Liver (tissue), 3 donors: ENCODE measurements around the gene DMD.

ENCODE experiments used
- GABPA ChIP-seq, 2 donors: IDR thresholded peaks in 1 of 2; conservative IDR thresholded peaks in 1 of 2; 2 replicates each; pipeline ENCODE4 v1.6.1; 2016; ENCODE audit warnings: antibody characterized with exemption in 2 of 2, mild to moderate bottlenecking in 1 of 2, moderate library complexity in 1 of 2
- JUND ChIP-seq, 2 donors: IDR thresholded peaks; 2 replicates each; pipeline ENCODE4 v1.6.1; 2016; ENCODE audit warnings: antibody characterized with exemption in 2 of 2
- RAD21 ChIP-seq, 2 donors: IDR thresholded peaks; 2 replicates each; pipeline ENCODE4 v1.6.1; 2016; ENCODE audit warnings: antibody characterized with exemption in 2 of 2, mild to moderate bottlenecking in 2 of 2
- RXRA ChIP-seq, 2 donors: IDR thresholded peaks; 2 replicates each; pipeline ENCODE4 v1.6.1; 2017 to 2018; ENCODE audit warnings: antibody characterized with exemption in 2 of 2, mild to moderate bottlenecking in 1 of 2
- SP1 ChIP-seq: IDR thresholded peaks from 2 replicates; pipeline ENCODE4 v1.6.1; 2018; ENCODE audit warnings: antibody characterized with exemption, mild to moderate bottlenecking
- TAF1 ChIP-seq: conservative IDR thresholded peaks from 2 replicates; pipeline ENCODE4 v1.6.1; 2016; ENCODE audit warnings: antibody characterized with exemption, mild to moderate bottlenecking
- YY1 ChIP-seq: IDR thresholded peaks from 2 replicates; pipeline ENCODE4 v1.6.1; 2016; ENCODE audit warnings: antibody characterized with exemption, mild to moderate bottlenecking
- TF ChIP-seq, protein P1 (sequence below): fragments of 150-350 bp; IDR thresholded peaks from 2 replicates; pipeline ENCODE4 v1.5.1; 2017; ENCODE audit warnings: improper control_type of control experiment, low read depth, low read length; ENCODE audit not compliant: missing input control
- TF ChIP-seq, protein P2 (sequence below): IDR thresholded peaks from 2 replicates; pipeline ENCODE4 v1.6.1; 2016; ENCODE audit warnings: antibody characterized with exemption
- TF ChIP-seq, protein P3 (sequence below): IDR thresholded peaks from 2 replicates; pipeline ENCODE4 v1.6.1; 2016; ENCODE audit warnings: antibody characterized with exemption
- TF ChIP-seq, protein P4 (sequence below): IDR thresholded peaks from 2 replicates; pipeline ENCODE4 v1.6.1; 2016; ENCODE audit warnings: antibody characterized with exemption
- TF ChIP-seq, protein P5 (sequence below): IDR thresholded peaks from 2 replicates; pipeline ENCODE4 v1.6.1; 2016; ENCODE audit warnings: antibody characterized with exemption, mild to moderate bottlenecking
- donor health status: healthy.
- donor health status: healthy.

DNA sequence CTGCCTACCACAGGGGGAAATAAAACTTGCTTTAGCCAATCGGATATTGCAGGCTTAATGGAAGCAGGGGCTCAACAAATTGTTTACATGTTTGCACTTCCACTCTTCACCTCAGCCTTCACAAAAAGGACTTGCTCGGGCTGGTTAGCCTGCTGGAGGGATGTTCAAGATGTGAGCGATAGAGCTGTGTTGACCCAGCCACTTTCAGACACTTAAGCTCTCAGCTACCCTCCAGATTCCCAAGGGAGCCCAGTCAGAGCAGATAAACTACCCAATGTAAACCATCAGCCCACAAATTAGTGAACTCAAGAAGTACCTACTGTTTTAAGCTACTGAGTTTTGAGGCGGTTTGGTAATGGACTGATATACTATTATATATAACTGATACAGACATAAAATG lies 1631.1 kb downstream of the DMD start:
- TF ChIP-seq, protein P1, sequence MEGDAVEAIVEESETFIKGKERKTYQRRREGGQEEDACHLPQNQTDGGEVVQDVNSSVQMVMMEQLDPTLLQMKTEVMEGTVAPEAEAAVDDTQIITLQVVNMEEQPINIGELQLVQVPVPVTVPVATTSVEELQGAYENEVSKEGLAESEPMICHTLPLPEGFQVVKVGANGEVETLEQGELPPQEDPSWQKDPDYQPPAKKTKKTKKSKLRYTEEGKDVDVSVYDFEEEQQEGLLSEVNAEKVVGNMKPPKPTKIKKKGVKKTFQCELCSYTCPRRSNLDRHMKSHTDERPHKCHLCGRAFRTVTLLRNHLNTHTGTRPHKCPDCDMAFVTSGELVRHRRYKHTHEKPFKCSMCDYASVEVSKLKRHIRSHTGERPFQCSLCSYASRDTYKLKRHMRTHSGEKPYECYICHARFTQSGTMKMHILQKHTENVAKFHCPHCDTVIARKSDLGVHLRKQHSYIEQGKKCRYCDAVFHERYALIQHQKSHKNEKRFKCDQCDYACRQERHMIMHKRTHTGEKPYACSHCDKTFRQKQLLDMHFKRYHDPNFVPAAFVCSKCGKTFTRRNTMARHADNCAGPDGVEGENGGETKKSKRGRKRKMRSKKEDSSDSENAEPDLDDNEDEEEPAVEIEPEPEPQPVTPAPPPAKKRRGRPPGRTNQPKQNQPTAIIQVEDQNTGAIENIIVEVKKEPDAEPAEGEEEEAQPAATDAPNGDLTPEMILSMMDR, result no peak
- TF ChIP-seq, protein P2, sequence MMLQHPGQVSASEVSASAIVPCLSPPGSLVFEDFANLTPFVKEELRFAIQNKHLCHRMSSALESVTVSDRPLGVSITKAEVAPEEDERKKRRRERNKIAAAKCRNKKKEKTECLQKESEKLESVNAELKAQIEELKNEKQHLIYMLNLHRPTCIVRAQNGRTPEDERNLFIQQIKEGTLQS, result no peak
- TF ChIP-seq RXRA (IDR thresholded peaks at IDR 0.05) (no peak), TAF1 (no peak), RAD21 (IDR thresholded peaks at IDR 0.05) (no peak), SP1 (no peak), GABPA (IDR thresholded peaks at IDR 0.05 in 1 of 2, conservative IDR thresholded peaks at IDR 0.05 in 1 of 2) (no peak), YY1 (no peak), JUND (IDR thresholded peaks at IDR 0.05) (no peak)
- TF ChIP-seq, protein P3, sequence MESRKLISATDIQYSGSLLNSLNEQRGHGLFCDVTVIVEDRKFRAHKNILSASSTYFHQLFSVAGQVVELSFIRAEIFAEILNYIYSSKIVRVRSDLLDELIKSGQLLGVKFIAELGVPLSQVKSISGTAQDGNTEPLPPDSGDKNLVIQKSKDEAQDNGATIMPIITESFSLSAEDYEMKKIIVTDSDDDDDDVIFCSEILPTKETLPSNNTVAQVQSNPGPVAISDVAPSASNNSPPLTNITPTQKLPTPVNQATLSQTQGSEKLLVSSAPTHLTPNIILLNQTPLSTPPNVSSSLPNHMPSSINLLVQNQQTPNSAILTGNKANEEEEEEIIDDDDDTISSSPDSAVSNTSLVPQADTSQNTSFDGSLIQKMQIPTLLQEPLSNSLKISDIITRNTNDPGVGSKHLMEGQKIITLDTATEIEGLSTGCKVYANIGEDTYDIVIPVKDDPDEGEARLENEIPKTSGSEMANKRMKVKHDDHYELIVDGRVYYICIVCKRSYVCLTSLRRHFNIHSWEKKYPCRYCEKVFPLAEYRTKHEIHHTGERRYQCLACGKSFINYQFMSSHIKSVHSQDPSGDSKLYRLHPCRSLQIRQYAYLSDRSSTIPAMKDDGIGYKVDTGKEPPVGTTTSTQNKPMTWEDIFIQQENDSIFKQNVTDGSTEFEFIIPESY, result no peak
- TF ChIP-seq, protein P4, sequence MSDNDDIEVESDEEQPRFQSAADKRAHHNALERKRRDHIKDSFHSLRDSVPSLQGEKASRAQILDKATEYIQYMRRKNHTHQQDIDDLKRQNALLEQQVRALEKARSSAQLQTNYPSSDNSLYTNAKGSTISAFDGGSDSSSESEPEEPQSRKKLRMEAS, result no peak
- TF ChIP-seq, protein P5, sequence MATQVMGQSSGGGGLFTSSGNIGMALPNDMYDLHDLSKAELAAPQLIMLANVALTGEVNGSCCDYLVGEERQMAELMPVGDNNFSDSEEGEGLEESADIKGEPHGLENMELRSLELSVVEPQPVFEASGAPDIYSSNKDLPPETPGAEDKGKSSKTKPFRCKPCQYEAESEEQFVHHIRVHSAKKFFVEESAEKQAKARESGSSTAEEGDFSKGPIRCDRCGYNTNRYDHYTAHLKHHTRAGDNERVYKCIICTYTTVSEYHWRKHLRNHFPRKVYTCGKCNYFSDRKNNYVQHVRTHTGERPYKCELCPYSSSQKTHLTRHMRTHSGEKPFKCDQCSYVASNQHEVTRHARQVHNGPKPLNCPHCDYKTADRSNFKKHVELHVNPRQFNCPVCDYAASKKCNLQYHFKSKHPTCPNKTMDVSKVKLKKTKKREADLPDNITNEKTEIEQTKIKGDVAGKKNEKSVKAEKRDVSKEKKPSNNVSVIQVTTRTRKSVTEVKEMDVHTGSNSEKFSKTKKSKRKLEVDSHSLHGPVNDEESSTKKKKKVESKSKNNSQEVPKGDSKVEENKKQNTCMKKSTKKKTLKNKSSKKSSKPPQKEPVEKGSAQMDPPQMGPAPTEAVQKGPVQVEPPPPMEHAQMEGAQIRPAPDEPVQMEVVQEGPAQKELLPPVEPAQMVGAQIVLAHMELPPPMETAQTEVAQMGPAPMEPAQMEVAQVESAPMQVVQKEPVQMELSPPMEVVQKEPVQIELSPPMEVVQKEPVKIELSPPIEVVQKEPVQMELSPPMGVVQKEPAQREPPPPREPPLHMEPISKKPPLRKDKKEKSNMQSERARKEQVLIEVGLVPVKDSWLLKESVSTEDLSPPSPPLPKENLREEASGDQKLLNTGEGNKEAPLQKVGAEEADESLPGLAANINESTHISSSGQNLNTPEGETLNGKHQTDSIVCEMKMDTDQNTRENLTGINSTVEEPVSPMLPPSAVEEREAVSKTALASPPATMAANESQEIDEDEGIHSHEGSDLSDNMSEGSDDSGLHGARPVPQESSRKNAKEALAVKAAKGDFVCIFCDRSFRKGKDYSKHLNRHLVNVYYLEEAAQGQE, result no peak
